Measurements from ENCODE around the gene TBC1D22A.

DNA sequence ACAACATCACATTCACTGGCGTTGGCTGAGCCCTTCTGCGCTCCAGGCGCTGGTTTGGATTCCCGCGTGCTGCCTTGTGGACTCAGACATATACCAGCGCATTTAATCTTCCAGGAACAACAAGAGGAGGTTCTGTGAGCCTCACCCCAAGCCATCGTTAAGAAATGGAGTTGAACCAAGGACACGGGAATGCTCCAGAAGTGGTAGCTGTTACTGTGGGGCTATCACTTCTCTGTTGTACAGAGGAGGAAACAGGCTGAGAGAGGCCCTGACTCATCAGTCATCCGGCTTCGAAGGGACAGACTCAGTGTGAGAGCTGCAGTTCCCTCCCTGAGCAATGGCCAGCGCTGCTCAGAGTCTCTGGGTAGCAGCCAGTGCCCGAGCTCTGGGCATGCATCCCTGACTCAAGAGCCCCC is 291.3 kb downstream of the TBC1D22A start:
- TF ChIP-seq, protein P1, sequence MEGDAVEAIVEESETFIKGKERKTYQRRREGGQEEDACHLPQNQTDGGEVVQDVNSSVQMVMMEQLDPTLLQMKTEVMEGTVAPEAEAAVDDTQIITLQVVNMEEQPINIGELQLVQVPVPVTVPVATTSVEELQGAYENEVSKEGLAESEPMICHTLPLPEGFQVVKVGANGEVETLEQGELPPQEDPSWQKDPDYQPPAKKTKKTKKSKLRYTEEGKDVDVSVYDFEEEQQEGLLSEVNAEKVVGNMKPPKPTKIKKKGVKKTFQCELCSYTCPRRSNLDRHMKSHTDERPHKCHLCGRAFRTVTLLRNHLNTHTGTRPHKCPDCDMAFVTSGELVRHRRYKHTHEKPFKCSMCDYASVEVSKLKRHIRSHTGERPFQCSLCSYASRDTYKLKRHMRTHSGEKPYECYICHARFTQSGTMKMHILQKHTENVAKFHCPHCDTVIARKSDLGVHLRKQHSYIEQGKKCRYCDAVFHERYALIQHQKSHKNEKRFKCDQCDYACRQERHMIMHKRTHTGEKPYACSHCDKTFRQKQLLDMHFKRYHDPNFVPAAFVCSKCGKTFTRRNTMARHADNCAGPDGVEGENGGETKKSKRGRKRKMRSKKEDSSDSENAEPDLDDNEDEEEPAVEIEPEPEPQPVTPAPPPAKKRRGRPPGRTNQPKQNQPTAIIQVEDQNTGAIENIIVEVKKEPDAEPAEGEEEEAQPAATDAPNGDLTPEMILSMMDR (IDR thresholded peaks at IDR 0.05) = no peak
- no peak for TF ChIP-seq EZH2 (IDR thresholded peaks at IDR 0.05)
- no peak for TF ChIP-seq EZH2phosphoT487 (IDR thresholded peaks at IDR 0.05)

All from neural progenitor cell (in vitro differentiated cells).